Ascending aorta (tissue), 2 donors: ENCODE data around the gene ADCY9. TPM values are rescaled to one million over a fixed set of nuclear protein-coding genes. Genes with fewer than 3 reads are reported as not detected.
A peak's percentile ranks its signal among the peaks of the same experiment; 100 is the strongest.

Source experiments
- DNase-seq, 2 donors: peaks; one replicate each; pipeline ENCODE4 v3.0.0-alpha.2; 2019; ENCODE audit warnings: low spot score in 2 of 2
- H3K27ac ChIP-seq, 2 donors: fragments of 200-600 bp; sonication (generic); one replicate each; pipeline ENCODE4 v1.5.1; 2016 to 2017; ENCODE audit warnings: mild to moderate bottlenecking in 1 of 2
- H3K27me3 ChIP-seq: fragments of 200-600 bp; sonication (generic); one replicate; pipeline ENCODE4 v1.5.1; 2017
- H3K36me3 ChIP-seq, 2 donors: fragments of 200-600 bp; sonication (generic); one replicate each; pipeline ENCODE4 v1.5.1; 2016
- H3K4me1 ChIP-seq, 2 donors: fragments of 200-600 bp; sonication (generic); one replicate each; pipeline ENCODE4 v1.5.1; 2016 to 2017; ENCODE audit warnings: mild to moderate bottlenecking in 1 of 2
- H3K4me3 ChIP-seq, 2 donors: fragments of 200-600 bp; sonication (generic); one replicate each; pipeline ENCODE4 v1.5.1; 2016 to 2017; ENCODE audit warnings: mild to moderate bottlenecking in 1 of 2
- H3K9me3 ChIP-seq, 2 donors: fragments of 200-600 bp; sonication (generic); one replicate each; pipeline ENCODE4 v1.5.1; 2016
- intact Hi-C: fragments of 100-400 bp; cut with DNase I; formaldehyde crosslinking; loops from one replicate; pipeline ENCODE4 v1.15.1; 2023
- total RNA-seq: library from RNA; depleted of rRNA; stranded (reverse); fragments of >200 nt; gene quantifications from one replicate; pipeline ENCODE4 v1.1.0, GENCODE V29; 2016
- TF ChIP-seq, protein P1 (sequence below), 3 experiments: fragments of 200-600 bp in 2 of 3; fragments of 450-650 bp in 1 of 3; sonication (generic) in 2 of 3; IDR thresholded peaks; one replicate each; pipeline ENCODE4 v1.5.1; 2016 to 2019; ENCODE audit warnings: antibody characterized with exemption in 3 of 3, mild to moderate bottlenecking in 1 of 3, moderate library complexity in 1 of 3

ADCY9 gene
- total RNA-seq, 1 donor from 2014 or later, result 49.7 TPM

DNA sequence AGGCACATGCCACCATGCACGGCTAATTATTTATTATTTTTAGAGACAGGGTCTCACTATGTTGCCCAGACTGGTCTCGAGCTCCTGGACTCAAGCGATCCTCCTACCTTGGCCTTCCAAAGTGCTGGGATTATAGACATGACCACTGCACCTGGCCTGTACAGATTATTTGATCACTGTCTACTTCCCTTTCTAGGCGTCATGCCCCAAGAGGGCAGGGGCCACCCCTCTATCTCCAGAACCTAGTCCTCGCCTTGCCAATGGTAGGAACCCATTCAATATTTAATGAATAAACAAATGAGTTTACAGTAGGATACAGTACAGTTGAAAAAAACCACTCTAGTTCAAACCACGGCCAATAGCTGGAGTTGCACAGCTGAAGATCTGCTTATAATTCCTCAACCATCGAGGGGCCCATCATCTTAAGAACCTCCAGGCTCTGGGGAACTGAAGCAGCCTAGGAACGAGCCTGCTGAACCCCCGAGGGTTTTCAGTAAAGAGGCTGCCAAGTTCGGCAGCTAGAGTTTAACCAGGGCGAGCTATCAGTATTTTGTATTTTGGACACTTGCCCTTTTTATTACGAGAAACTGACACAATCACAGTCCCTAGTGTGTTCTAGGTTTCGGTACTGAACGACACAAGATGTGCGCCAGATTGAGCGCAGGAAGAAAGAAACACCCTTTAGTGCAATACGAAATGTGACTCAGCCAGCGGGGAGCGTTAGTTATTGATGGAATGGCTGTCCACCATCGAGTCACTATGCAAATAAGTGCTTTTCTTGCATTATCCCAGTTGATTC is 14.6 kb downstream of the ADCY9 start:
- intact Hi-C loops, result no loop called here
- TF ChIP-seq, protein P1, sequence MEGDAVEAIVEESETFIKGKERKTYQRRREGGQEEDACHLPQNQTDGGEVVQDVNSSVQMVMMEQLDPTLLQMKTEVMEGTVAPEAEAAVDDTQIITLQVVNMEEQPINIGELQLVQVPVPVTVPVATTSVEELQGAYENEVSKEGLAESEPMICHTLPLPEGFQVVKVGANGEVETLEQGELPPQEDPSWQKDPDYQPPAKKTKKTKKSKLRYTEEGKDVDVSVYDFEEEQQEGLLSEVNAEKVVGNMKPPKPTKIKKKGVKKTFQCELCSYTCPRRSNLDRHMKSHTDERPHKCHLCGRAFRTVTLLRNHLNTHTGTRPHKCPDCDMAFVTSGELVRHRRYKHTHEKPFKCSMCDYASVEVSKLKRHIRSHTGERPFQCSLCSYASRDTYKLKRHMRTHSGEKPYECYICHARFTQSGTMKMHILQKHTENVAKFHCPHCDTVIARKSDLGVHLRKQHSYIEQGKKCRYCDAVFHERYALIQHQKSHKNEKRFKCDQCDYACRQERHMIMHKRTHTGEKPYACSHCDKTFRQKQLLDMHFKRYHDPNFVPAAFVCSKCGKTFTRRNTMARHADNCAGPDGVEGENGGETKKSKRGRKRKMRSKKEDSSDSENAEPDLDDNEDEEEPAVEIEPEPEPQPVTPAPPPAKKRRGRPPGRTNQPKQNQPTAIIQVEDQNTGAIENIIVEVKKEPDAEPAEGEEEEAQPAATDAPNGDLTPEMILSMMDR (IDR thresholded peaks at IDR 0.05), result no peak
- H3K4me1 ChIP-seq, result peaks cover 4 to 14% of the 10 kb centered on the region in 2 donors
- H3K9me3 ChIP-seq, result no peaks in the 10 kb centered on the region
- H3K27me3 ChIP-seq, result no peaks in the 10 kb centered on the region
- H3K27ac ChIP-seq, result peak overlapping the region in 1 of 2 donors; percentile 43
- peak overlapping the region; percentile 22 to 28 for H3K4me3 ChIP-seq
- DNase-seq, result peak in 1 of 2 donors; percentile 75
- H3K36me3 ChIP-seq, result no peaks in the 10 kb centered on the region

DNA sequence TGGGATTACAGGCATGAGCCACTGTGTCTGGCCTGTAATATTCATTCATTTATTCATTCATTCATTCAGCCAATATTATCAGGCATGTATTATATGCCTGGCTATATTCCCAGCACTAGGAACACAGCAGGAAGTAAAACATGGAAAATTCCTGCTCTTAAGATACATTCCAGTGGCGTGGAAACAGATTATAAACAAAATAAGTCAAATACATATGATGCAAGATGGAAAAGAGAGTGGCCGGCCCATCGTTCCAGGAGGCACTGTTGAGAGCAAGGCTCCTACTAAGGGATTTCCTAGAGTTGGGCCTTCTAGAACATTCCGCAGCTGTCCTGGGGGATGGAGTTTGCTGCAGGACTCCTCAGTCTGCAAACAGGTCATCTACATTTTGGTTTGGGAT is 17.7 kb downstream of the ADCY9 start:
- H3K4me1 ChIP-seq, result peaks cover 14 to 27% of the 10 kb centered on the region in 2 donors
- TF ChIP-seq, protein P1 (IDR thresholded peaks at IDR 0.05), result no peak
- no peak overlapping the region for H3K4me3 ChIP-seq
- no peaks in the 10 kb centered on the region for H3K27me3 ChIP-seq
- no peaks in the 10 kb centered on the region for H3K9me3 ChIP-seq
- H3K27ac ChIP-seq, result no peak overlapping the region
- intact Hi-C loops, result no loop called here
- no peak for DNase-seq
- no peaks in the 10 kb centered on the region for H3K36me3 ChIP-seq

GRCh38 chr16:4097826-4098240 is 18.4 kb downstream of the ADCY9 start:
- Histone ChIP-seq H3K4me1 (peaks cover 14 to 31% of the 10 kb centered on the region in 2 donors), H3K27me3 (no peaks in the 10 kb centered on the region), H3K9me3 (no peaks in the 10 kb centered on the region), H3K27ac (no peak overlapping the region), H3K36me3 (no peaks in the 10 kb centered on the region), H3K4me3 (no peak overlapping the region)
- no peak for DNase-seq
- TF ChIP-seq, protein P1 (IDR thresholded peaks at IDR 0.05), result no peak
- intact Hi-C loops, result no loop called here

GRCh38 chr16:4096509-4096908 is 19.7 kb downstream of the ADCY9 start:
- H3K27me3 ChIP-seq, result no peaks in the 10 kb centered on the region
- intact Hi-C loops, result no loop called here
- TF ChIP-seq, protein P1 (IDR thresholded peaks at IDR 0.05), result no peak
- peak overlapping the region in 1 of 2 donors; percentile 25 for H3K4me3 ChIP-seq
- H3K4me1 ChIP-seq, result peaks cover 13 to 42% of the 10 kb centered on the region in 2 donors
- H3K27ac ChIP-seq, result peak overlapping the region; percentile 39 to 76
- no peaks in the 10 kb centered on the region for H3K36me3 ChIP-seq
- no peaks in the 10 kb centered on the region for H3K9me3 ChIP-seq
- no peak for DNase-seq

- peak in 1 of 2 donors; percentile 43 for DNase-seq
- Histone ChIP-seq H3K4me3 (peak overlapping the region in 1 of 2 donors; percentile 57), H3K4me1 (peaks cover 20 to 54% of the 10 kb centered on the region in 2 donors), H3K36me3 (no peaks in the 10 kb centered on the region), H3K9me3 (no peaks in the 10 kb centered on the region), H3K27me3 (no peaks in the 10 kb centered on the region), H3K27ac (peak overlapping the region; percentile 81 to 92)
- intact Hi-C loops, result loop anchor here (2.0 to 5.0 kb wide), 2 partner anchors 21 to 142 kb away; no protein-coding TSS in a partner anchor
- TF ChIP-seq, protein P1 (IDR thresholded peaks at IDR 0.05), result no peak
Observed at GRCh38 chr16:4094127-4094773, 22.0 kb downstream of the ADCY9 start.
